NAMALWA (cell line): ENCODE data around the gene TTC23.

Source experiments
- DNase-seq: peaks from one replicate; pipeline ENCODE4 v3.0.0-alpha.2; 2015; ENCODE audit warnings: low spot score

TTC23 gene

GRCh38 chr15:99137877-99138276 lies 111.5 kb downstream of the TTC23 start:
- no peak for DNase-seq

GRCh38 chr15:99137111-99137546 lies 112.3 kb downstream of the TTC23 start:
- DNase-seq: no peak

- no peak for DNase-seq
Observed at GRCh38 chr15:99135194-99135593, 114.2 kb downstream of the TTC23 start.

- no peak for DNase-seq
Observed at GRCh38 chr15:99134317-99134821, 115.0 kb downstream of the TTC23 start.

GRCh38 chr15:99132634-99133287 lies 116.6 kb downstream of the TTC23 start:
- DNase-seq: no peak

GRCh38 chr15:99132122-99132521 lies 117.3 kb downstream of the TTC23 start:
- DNase-seq: no peak

GRCh38 chr15:99131441-99132023 lies 117.8 kb downstream of the TTC23 start:
- no peak for DNase-seq

GRCh38 chr15:99130765-99131440 lies 118.5 kb downstream of the TTC23 start:
- no peak for DNase-seq

- DNase-seq: no peak
Observed at GRCh38 chr15:99130314-99130713, 119.1 kb downstream of the TTC23 start.

GRCh38 chr15:99129644-99130043 lies 119.7 kb downstream of the TTC23 start:
- no peak for DNase-seq

GRCh38 chr15:99128411-99128810 lies 121.0 kb downstream of the TTC23 start:
- DNase-seq: no peak

GRCh38 chr15:99127773-99128172 lies 121.6 kb downstream of the TTC23 start:
- DNase-seq: no peak

- no peak for DNase-seq
Observed at GRCh38 chr15:99126930-99127329, 122.5 kb downstream of the TTC23 start.

GRCh38 chr15:99126131-99126588 lies 123.2 kb downstream of the TTC23 start:
- no peak for DNase-seq

GRCh38 chr15:99125061-99125891 lies 124.1 kb downstream of the TTC23 start:
- no peak for DNase-seq

- DNase-seq: no peak
Observed at GRCh38 chr15:99124641-99125040, 124.7 kb downstream of the TTC23 start.

- no peak for DNase-seq
Observed at GRCh38 chr15:99123713-99124451, 125.5 kb downstream of the TTC23 start.

- no peak for DNase-seq
Observed at GRCh38 chr15:99122831-99123712, 126.3 kb downstream of the TTC23 start.

GRCh38 chr15:99121691-99122410 lies 127.5 kb downstream of the TTC23 start:
- DNase-seq: no peak

- DNase-seq: no peak
Observed at GRCh38 chr15:99121207-99121606, 128.2 kb downstream of the TTC23 start.
